Liver (tissue), 9 donors: ENCODE data around the gene HOXB2. TPM values are rescaled to one million over a fixed set of nuclear protein-coding genes. Genes with fewer than 3 reads are reported as not detected.

Experiments
- DNase-seq: peaks from one replicate; pipeline ENCODE4 v3.0.0-alpha.2; 2017; ENCODE audit warnings: low spot score
- H3K27ac ChIP-seq, 2 donors: one replicate each; pipeline ENCODE4 v1.7.0; 2013; ENCODE audit warnings: inconsistent platforms in 2 of 2, low read length in 2 of 2, control low read depth in 1 of 2, low read depth in 1 of 2, mild to moderate bottlenecking in 1 of 2
- H3K27me3 ChIP-seq, 4 donors: one replicate each; pipeline versions ENCODE4 v1.6.1 to v1.7.0; 2013; ENCODE audit warnings: low read length in 3 of 4, inconsistent platforms in 1 of 4, mild to moderate bottlenecking in 1 of 4, moderate library complexity in 1 of 4; ENCODE audit not compliant: control insufficient read depth in 4 of 4, insufficient read depth in 4 of 4
- H3K36me3 ChIP-seq, 4 donors: one replicate each; pipeline versions ENCODE4 v1.6.1 to v1.7.0; 2013; ENCODE audit warnings: low read length in 3 of 4, mild to moderate bottlenecking in 3 of 4, low read depth in 1 of 4, moderate library complexity in 1 of 4; ENCODE audit not compliant: control insufficient read depth in 4 of 4, insufficient read depth in 3 of 4
- H3K4me1 ChIP-seq, 4 donors: one replicate each; pipeline versions ENCODE4 v1.6.1 to v1.7.0; 2013; ENCODE audit warnings: low read length in 3 of 4, mild to moderate bottlenecking in 3 of 4, moderate library complexity in 1 of 4; ENCODE audit not compliant: control insufficient read depth in 4 of 4, insufficient read depth in 4 of 4
- H3K4me3 ChIP-seq, 3 donors: one replicate each; pipeline versions ENCODE4 v1.6.1 to v1.7.0; 2013; ENCODE audit warnings: low read length in 3 of 3, control low read depth in 1 of 3, low read depth in 1 of 3, mild to moderate bottlenecking in 1 of 3
- H3K9ac ChIP-seq, 2 donors: one replicate each; pipeline ENCODE4 v1.7.0; 2013; ENCODE audit warnings: low read length in 2 of 2, mild to moderate bottlenecking in 2 of 2, moderate library complexity in 2 of 2, control low read depth in 1 of 2, low read depth in 1 of 2
- H3K9me3 ChIP-seq, 4 donors: one replicate each; pipeline versions ENCODE4 v1.6.1 to v1.7.0; 2013; ENCODE audit warnings: low read length in 3 of 4; ENCODE audit not compliant: control insufficient read depth in 4 of 4
- ATF3 ChIP-seq: IDR thresholded peaks from 2 replicates; pipeline ENCODE4 v1.6.1; 2016; ENCODE audit warnings: antibody characterized with exemption
- CTCF ChIP-seq: fragments of 150-350 bp; IDR thresholded peaks from 2 replicates; pipeline ENCODE4 v1.5.1; 2017; ENCODE audit warnings: improper control_type of control experiment, low read depth, low read length; ENCODE audit not compliant: missing input control
- EGR1 ChIP-seq, 2 donors: IDR thresholded peaks; 2 replicates each; pipeline ENCODE4 v1.6.1; 2016 to 2018; ENCODE audit warnings: antibody characterized with exemption in 2 of 2, low read depth in 2 of 2
- FOXA1 ChIP-seq: IDR thresholded peaks from 2 replicates; pipeline ENCODE4 v1.6.1; 2016; ENCODE audit warnings: antibody characterized with exemption
- FOXA2 ChIP-seq: IDR thresholded peaks from 2 replicates; pipeline ENCODE4 v1.6.1; 2016; ENCODE audit warnings: antibody characterized with exemption
- GABPA ChIP-seq, 2 donors: IDR thresholded peaks in 1 of 2; conservative IDR thresholded peaks in 1 of 2; 2 replicates each; pipeline ENCODE4 v1.6.1; 2016; ENCODE audit warnings: antibody characterized with exemption in 2 of 2, mild to moderate bottlenecking in 1 of 2, moderate library complexity in 1 of 2
- HNF4A ChIP-seq, 2 donors: conservative IDR thresholded peaks; 2 replicates each; pipeline ENCODE4 v1.6.1; 2016; ENCODE audit warnings: antibody characterized with exemption in 2 of 2, mild to moderate bottlenecking in 2 of 2
- HNF4G ChIP-seq: IDR thresholded peaks from 2 replicates; pipeline ENCODE4 v1.6.1; 2016; ENCODE audit warnings: antibody characterized with exemption
- JUND ChIP-seq, 2 donors: IDR thresholded peaks; 2 replicates each; pipeline ENCODE4 v1.6.1; 2016; ENCODE audit warnings: antibody characterized with exemption in 2 of 2
- MAX ChIP-seq: IDR thresholded peaks from 2 replicates; pipeline ENCODE4 v1.6.1; 2016; ENCODE audit warnings: antibody characterized with exemption
- NR2F2 ChIP-seq: IDR thresholded peaks from 2 replicates; pipeline ENCODE4 v1.6.1; 2016; ENCODE audit warnings: antibody characterized with exemption
- RAD21 ChIP-seq, 2 donors: IDR thresholded peaks; 2 replicates each; pipeline ENCODE4 v1.6.1; 2016; ENCODE audit warnings: antibody characterized with exemption in 2 of 2, mild to moderate bottlenecking in 2 of 2
- RXRA ChIP-seq, 2 donors: IDR thresholded peaks; 2 replicates each; pipeline ENCODE4 v1.6.1; 2017 to 2018; ENCODE audit warnings: antibody characterized with exemption in 2 of 2, mild to moderate bottlenecking in 1 of 2
- SP1 ChIP-seq: IDR thresholded peaks from 2 replicates; pipeline ENCODE4 v1.6.1; 2018; ENCODE audit warnings: antibody characterized with exemption, mild to moderate bottlenecking
- TAF1 ChIP-seq: conservative IDR thresholded peaks from 2 replicates; pipeline ENCODE4 v1.6.1; 2016; ENCODE audit warnings: antibody characterized with exemption, mild to moderate bottlenecking
- YY1 ChIP-seq: IDR thresholded peaks from 2 replicates; pipeline ENCODE4 v1.6.1; 2016; ENCODE audit warnings: antibody characterized with exemption, mild to moderate bottlenecking
- WGBS: extraction: QIAGEN DNeasy Blood & Tissue Kit; methylation state at CpG from one replicate; pipeline ENCODE4 v1.1.7; 2013; 5-methylcytosine and 5-hydroxymethylcytosine counted together
- polyA plus RNA-seq, 2 donors: library from polyadenylated mRNA; stranded (reverse) in 1 of 2; unstranded in 1 of 2; fragments of 200-250 nt in 1 of 2; fragments of >200 nt in 1 of 2; fragmentation: Nextera tagmentation in 1 of 2; extraction: Ambion mirVana in 1 of 2; gene quantifications; one replicate each; pipeline versions ENCODE4 v1.2.1 to v1.2.3, GENCODE V29; 2013 to 2015
- total RNA-seq, 2 donors: library from RNA; depleted of rRNA; stranded (reverse); fragments of >200 nt; gene quantifications; one replicate each; pipeline ENCODE4 v1.2.3, GENCODE V29; 2014
- donor health status: healthy.
- donor health status: healthy.
- donor health status: healthy.
- donor health status: healthy.
- donor health status: healthy.

HOXB2 gene
- total and polyA plus RNA-seq, 4 donors: 0.67 to 2.5 (median 1.8) TPM

GRCh38 chr17:48553190-48553547 lies 8.3 kb upstream of the HOXB2 start:
- Histone ChIP-seq H3K4me1 (no peaks in the 10 kb centered on the region), H3K27ac (peak overlapping the region in 1 of 2 donors; percentile 19), H3K9ac (no peak overlapping the region), H3K4me3 (no peak overlapping the region), H3K36me3 (no peaks in the 10 kb centered on the region), H3K9me3 (no peaks in the 10 kb centered on the region), H3K27me3 (peaks cover 0 to 9% (median 1%) of the 10 kb centered on the region in 4 donors)
- TF ChIP-seq MAX: no peak
- no peak for TF ChIP-seq RAD21 (IDR thresholded peaks at IDR 0.05)
- TF ChIP-seq YY1: no peak
- TF ChIP-seq ATF3: no peak
- no peak for TF ChIP-seq SP1
- no peak for TF ChIP-seq HNF4A (conservative IDR thresholded peaks at IDR 0.05)
- TF ChIP-seq FOXA2: no peak
- TF ChIP-seq NR2F2: no peak
- no peak for TF ChIP-seq HNF4G
- DNase-seq: no peak
- 25% methylated on average over 5 of the region's 5 CpGs for WGBS

- 25% methylated on average over 11 of the region's 11 CpGs for WGBS
- Histone ChIP-seq H3K27ac (peak overlapping the region in 1 of 2 donors; percentile 19), H3K4me1 (peaks cover 0 to 1% (median 0%) of the 10 kb centered on the region in 4 donors), H3K27me3 (peaks cover 0 to 9% (median 2%) of the 10 kb centered on the region in 4 donors), H3K36me3 (no peaks in the 10 kb centered on the region), H3K9ac (no peak overlapping the region), H3K4me3 (no peak overlapping the region), H3K9me3 (no peaks in the 10 kb centered on the region)
- TF ChIP-seq MAX (no peak), HNF4G (no peak), RAD21 (IDR thresholded peaks at IDR 0.05) (no peak), FOXA1 (no peak), GABPA (IDR thresholded peaks at IDR 0.05 in 1 of 2, conservative IDR thresholded peaks at IDR 0.05 in 1 of 2) (no peak), ATF3 (no peak), CTCF (no peak), EGR1 (IDR thresholded peaks at IDR 0.05; ENCODE audit: low read depth in 2 of 2) (no peak), JUND (IDR thresholded peaks at IDR 0.05) (no peak), TAF1 (no peak), RXRA (IDR thresholded peaks at IDR 0.05) (no peak)
- no peak for DNase-seq
Measured at GRCh38 chr17:48552466-48553189, 7.7 kb upstream of the HOXB2 start.
